22Rv1 (cell line): ENCODE results near the gene ARHGAP26.

Experiments used
- ZFX ChIP-seq: fragments of 450-650 bp; IDR thresholded peaks from 2 replicates; pipeline ENCODE4 v1.6.1; 2017; ENCODE audit warnings: antibody characterized with exemption, borderline replicate concordance
- TF ChIP-seq, protein P1 (sequence below): fragments of 450-650 bp; IDR thresholded peaks from 2 replicates; pipeline ENCODE4 v1.5.1; 2017; ENCODE audit warnings: mild to moderate bottlenecking

DNA sequence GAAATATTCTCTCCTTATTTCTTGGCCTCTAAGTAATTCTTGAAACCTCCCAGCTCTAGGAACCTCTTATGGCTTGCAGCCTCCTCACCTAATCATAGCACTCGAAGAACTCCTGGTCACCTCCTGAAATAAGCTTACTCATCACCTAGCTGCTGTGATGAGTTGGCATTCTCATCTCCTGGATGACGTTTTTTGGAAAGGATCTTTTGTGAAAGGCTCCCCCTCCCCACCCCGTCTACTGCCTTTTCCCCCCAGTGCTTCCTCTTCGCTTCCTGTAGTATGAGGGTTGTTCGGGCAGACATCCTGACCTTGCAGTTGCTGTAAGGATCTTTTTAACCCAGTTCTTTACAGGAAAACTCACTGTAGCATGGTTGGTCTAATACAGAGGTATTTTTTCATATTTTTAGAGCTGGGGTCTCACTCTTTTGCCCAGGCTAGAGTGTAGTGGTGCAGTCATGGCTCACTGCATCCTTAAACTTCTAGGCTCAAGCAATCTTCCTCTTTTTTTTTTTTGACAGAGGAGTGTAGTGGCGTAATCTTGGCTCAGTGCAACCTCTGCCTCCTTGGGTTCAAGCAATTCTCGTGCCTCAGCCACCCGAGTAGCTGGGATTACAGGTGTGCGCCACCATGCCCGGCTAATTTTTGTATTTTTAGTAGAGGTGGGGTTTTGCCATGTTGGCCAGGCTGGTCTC lies 41.8 kb downstream of the ARHGAP26 start:
- no peak for TF ChIP-seq ZFX
- TF ChIP-seq, protein P1, sequence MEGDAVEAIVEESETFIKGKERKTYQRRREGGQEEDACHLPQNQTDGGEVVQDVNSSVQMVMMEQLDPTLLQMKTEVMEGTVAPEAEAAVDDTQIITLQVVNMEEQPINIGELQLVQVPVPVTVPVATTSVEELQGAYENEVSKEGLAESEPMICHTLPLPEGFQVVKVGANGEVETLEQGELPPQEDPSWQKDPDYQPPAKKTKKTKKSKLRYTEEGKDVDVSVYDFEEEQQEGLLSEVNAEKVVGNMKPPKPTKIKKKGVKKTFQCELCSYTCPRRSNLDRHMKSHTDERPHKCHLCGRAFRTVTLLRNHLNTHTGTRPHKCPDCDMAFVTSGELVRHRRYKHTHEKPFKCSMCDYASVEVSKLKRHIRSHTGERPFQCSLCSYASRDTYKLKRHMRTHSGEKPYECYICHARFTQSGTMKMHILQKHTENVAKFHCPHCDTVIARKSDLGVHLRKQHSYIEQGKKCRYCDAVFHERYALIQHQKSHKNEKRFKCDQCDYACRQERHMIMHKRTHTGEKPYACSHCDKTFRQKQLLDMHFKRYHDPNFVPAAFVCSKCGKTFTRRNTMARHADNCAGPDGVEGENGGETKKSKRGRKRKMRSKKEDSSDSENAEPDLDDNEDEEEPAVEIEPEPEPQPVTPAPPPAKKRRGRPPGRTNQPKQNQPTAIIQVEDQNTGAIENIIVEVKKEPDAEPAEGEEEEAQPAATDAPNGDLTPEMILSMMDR: no peak
